ENCODE measurements around the gene IQGAP2. TPM values are rescaled to one million over a fixed set of nuclear protein-coding genes. Genes with fewer than 3 reads are reported as not detected.
"Not testable (repeated sequence)": the region's sequence is repeated elsewhere in the genome, so short reads cannot be mapped to it uniquely, and the experiment has no call there.

The IQGAP2 gene
- polyA plus RNA-seq = 29.2 TPM
- long read RNA-seq, donor 1 = 0 reads
- long read RNA-seq, donor 2, partial matches to known transcripts = 14 of 14 reads
- long read RNA-seq, donor 2, other reads (novel, unspliced or antisense) = 0 of 14 reads
- long read RNA-seq, donor 3, partial matches to known transcripts = 16 of 16 reads
- long read RNA-seq, donor 3, other reads (novel, unspliced or antisense) = 0 of 16 reads
- long read RNA-seq, donor 4 = 0 reads
- long read RNA-seq, donor 5, full-length matches to known transcripts = 1 of 15 reads
- long read RNA-seq, donor 5, partial matches to known transcripts = 14 of 15 reads
- long read RNA-seq, donor 5, other reads (novel, unspliced or antisense) = 0 of 15 reads
- long read RNA-seq, donor 6, full-length matches to known transcripts = 2 of 10 reads
- long read RNA-seq, donor 6, partial matches to known transcripts = 8 of 10 reads
- long read RNA-seq, donor 6, other reads (novel, unspliced or antisense) = 0 of 10 reads
- long read RNA-seq, donor 7 = 0 reads
- long read RNA-seq, donor 8, full-length matches to known transcripts = 1 of 17 reads
- long read RNA-seq, donor 8, partial matches to known transcripts = 16 of 17 reads
- long read RNA-seq, donor 8, other reads (novel, unspliced or antisense) = 0 of 17 reads
- long read RNA-seq, donor 9, full-length matches to known transcripts = 1 of 8 reads
- long read RNA-seq, donor 9, partial matches to known transcripts = 7 of 8 reads
- long read RNA-seq, donor 9, other reads (novel, unspliced or antisense) = 0 of 8 reads
- long read RNA-seq, donor 10, partial matches to known transcripts = 0 of 1 reads
- long read RNA-seq, donor 10, other reads (novel, unspliced or antisense) = 0 of 1 reads
- long read RNA-seq, donor 11 = 0 reads

GRCh38 chr5:76402886-76403765 is at the start of gene IQGAP2:
IQGAP2 (plus strand) TSS chr5:76403285; CDS start chr5:76403546, 261 bp downstream.
- peak within 1 kb of the TSS; percentile 70 for H3K4me3 ChIP-seq (ENCODE audit: low read length)
- peaks cover 8% of the 10 kb centered on the region for H3K4me1 ChIP-seq (ENCODE audit: control insufficient read depth, insufficient read depth, low read length)
- no peaks in the 10 kb centered on the region for H3K36me3 ChIP-seq (ENCODE audit: control insufficient read depth, insufficient read depth, low read length)
- H3K27me3 ChIP-seq (ENCODE audit: control insufficient read depth, insufficient read depth, low read length) = no peaks in the 10 kb centered on the region
- H3K9me3 ChIP-seq (ENCODE audit: control insufficient read depth, low read depth, low read length) = no peaks in the 10 kb centered on the region
- no CpG with 5 or more reads among the region's 92 CpGs for WGBS (ENCODE audit: insufficient coverage, low lambda C conversion rate)
- peak; percentile 68 to 90 for DNase-seq
- H3K27ac ChIP-seq (ENCODE audit: low read length) = peak within 1 kb of the TSS; percentile 75

- H3K4me3 ChIP-seq (ENCODE audit: low read length) = no peak overlapping the region
- no peaks in the 10 kb centered on the region for H3K27me3 ChIP-seq (ENCODE audit: control insufficient read depth, insufficient read depth, low read length)
- no peaks in the 10 kb centered on the region for H3K4me1 ChIP-seq (ENCODE audit: control insufficient read depth, insufficient read depth, low read length)
- no peaks in the 10 kb centered on the region for H3K36me3 ChIP-seq (ENCODE audit: control insufficient read depth, insufficient read depth, low read length)
- no peak for DNase-seq
- no peak overlapping the region for H3K27ac ChIP-seq (ENCODE audit: low read length)
- WGBS (ENCODE audit: insufficient coverage, low lambda C conversion rate) = no CpG with 5 or more reads among the region's 5 CpGs
- no peaks in the 10 kb centered on the region for H3K9me3 ChIP-seq (ENCODE audit: control insufficient read depth, low read depth, low read length)
These were observed 46.2 kb upstream of the IQGAP2 start for GRCh38 chr5:76356887-76357286.

DNA sequence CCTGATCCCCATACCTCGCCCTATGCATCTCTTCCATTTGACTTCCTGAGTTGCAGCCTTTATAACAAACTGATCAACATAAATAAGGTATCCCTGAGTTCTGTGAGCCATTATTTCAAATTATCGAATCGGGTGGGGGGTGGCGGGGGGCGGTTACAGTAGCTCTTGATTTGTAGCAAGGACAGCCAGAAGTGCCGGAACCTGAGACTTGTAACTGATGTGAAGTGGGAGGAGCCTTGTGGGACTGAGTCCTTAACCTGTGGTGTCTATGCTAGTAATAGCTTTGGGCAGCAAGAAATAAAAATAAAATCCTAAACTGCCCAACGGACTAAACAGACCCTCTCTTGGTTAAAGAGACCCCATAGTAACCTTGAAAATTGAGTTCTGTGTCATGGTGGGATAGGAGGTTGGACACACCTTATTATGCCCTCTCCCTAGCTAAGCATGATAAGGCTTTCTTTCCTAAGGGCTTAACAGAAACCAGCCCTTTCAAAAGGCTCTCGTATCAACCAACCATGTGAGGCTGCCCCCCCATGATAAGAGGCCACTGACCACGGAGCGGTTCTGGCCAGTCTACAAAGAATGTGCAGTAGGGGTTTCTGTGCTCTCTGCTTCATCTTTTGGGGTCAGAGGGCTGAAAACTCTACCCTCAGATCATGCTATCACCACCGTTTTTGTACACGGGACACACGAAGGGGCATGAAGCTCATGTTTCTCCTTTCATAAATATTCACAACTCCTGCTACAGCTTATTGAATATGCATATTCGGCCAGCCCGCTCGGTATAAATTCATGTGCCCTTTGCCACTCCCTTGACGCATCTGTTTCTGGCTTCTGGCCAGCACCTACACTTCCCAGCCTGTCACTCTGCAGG is 39.5 kb upstream of the IQGAP2 start:
- H3K27me3 ChIP-seq (ENCODE audit: control insufficient read depth, insufficient read depth, low read length) = no peaks in the 10 kb centered on the region
- H3K4me3 ChIP-seq (ENCODE audit: low read length) = no peak overlapping the region
- no peaks in the 10 kb centered on the region for H3K4me1 ChIP-seq (ENCODE audit: control insufficient read depth, insufficient read depth, low read length)
- no peaks in the 10 kb centered on the region for H3K36me3 ChIP-seq (ENCODE audit: control insufficient read depth, insufficient read depth, low read length)
- no peaks in the 10 kb centered on the region for H3K9me3 ChIP-seq (ENCODE audit: control insufficient read depth, low read depth, low read length)
- peak; percentile 29 to 43 for DNase-seq
- 27% methylated on average over 3 of the region's 17 CpGs for WGBS (ENCODE audit: insufficient coverage, low lambda C conversion rate)
- H3K27ac ChIP-seq (ENCODE audit: low read length) = no peak overlapping the region

DNA sequence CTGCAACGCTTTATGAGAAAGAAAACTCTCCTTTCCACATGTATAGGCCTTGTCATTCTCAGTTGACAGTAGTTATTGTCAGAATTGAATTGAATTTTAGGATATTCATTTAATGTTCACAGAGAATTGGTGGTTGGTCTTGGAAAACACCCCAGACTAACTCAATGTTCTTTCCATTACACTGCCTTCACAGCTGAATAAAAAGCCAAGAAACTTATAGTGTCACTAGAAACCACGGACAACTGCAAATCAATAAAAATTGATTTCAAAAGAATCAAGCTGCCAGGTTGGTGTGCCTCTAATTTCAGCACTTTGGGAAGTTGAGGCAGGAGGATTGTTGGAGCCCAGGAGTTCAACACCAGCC is 38.9 kb upstream of the IQGAP2 start:
- H3K4me3 ChIP-seq (ENCODE audit: low read length) = no peak overlapping the region
- DNase-seq = no peak
- H3K27me3 ChIP-seq (ENCODE audit: control insufficient read depth, insufficient read depth, low read length) = no peaks in the 10 kb centered on the region
- no peaks in the 10 kb centered on the region for H3K9me3 ChIP-seq (ENCODE audit: control insufficient read depth, low read depth, low read length)
- no peaks in the 10 kb centered on the region for H3K4me1 ChIP-seq (ENCODE audit: control insufficient read depth, insufficient read depth, low read length)
- no peaks in the 10 kb centered on the region for H3K36me3 ChIP-seq (ENCODE audit: control insufficient read depth, insufficient read depth, low read length)
- H3K27ac ChIP-seq (ENCODE audit: low read length) = no peak overlapping the region
- no CpG with 5 or more reads among the region's 2 CpGs for WGBS (ENCODE audit: insufficient coverage, low lambda C conversion rate)

- Histone ChIP-seq H3K9me3 (ENCODE audit: control insufficient read depth, low read depth, low read length) (no peaks in the 10 kb centered on the region), H3K36me3 (ENCODE audit: control insufficient read depth, insufficient read depth, low read length) (no peaks in the 10 kb centered on the region), H3K4me1 (ENCODE audit: control insufficient read depth, insufficient read depth, low read length) (no peaks in the 10 kb centered on the region), H3K27ac (ENCODE audit: low read length) (no peak overlapping the region), H3K27me3 (ENCODE audit: control insufficient read depth, insufficient read depth, low read length) (no peaks in the 10 kb centered on the region), H3K4me3 (ENCODE audit: low read length) (no peak overlapping the region)
- DNase-seq = no peak
These were observed 37.5 kb upstream of the IQGAP2 start for GRCh38 chr5:76365561-76365960.

- H3K36me3 ChIP-seq (ENCODE audit: control insufficient read depth, insufficient read depth, low read length) = no peaks in the 10 kb centered on the region
- H3K27me3 ChIP-seq (ENCODE audit: control insufficient read depth, insufficient read depth, low read length) = no peaks in the 10 kb centered on the region
- H3K4me1 ChIP-seq (ENCODE audit: control insufficient read depth, insufficient read depth, low read length) = no peaks in the 10 kb centered on the region
- H3K4me3 ChIP-seq (ENCODE audit: low read length) = no peak overlapping the region
- H3K27ac ChIP-seq (ENCODE audit: low read length) = no peak overlapping the region
- DNase-seq = no peak
- H3K9me3 ChIP-seq (ENCODE audit: control insufficient read depth, low read depth, low read length) = no peaks in the 10 kb centered on the region
- 64% methylated on average over 1 of the region's 2 CpGs for WGBS (ENCODE audit: insufficient coverage, low lambda C conversion rate)
These were observed 36.5 kb upstream of the IQGAP2 start for GRCh38 chr5:76366596-76366995.

GRCh38 chr5:76367623-76368371 is 35.3 kb upstream of the IQGAP2 start:
- peaks cover 7% of the 10 kb centered on the region for H3K4me1 ChIP-seq (ENCODE audit: control insufficient read depth, insufficient read depth, low read length)
- H3K27me3 ChIP-seq (ENCODE audit: control insufficient read depth, insufficient read depth, low read length) = no peaks in the 10 kb centered on the region
- no peak for DNase-seq
- no peak overlapping the region for H3K27ac ChIP-seq (ENCODE audit: low read length)
- H3K4me3 ChIP-seq (ENCODE audit: low read length) = no peak overlapping the region
- WGBS (ENCODE audit: insufficient coverage, low lambda C conversion rate) = no CpG with 5 or more reads among the region's 6 CpGs
- no peaks in the 10 kb centered on the region for H3K9me3 ChIP-seq (ENCODE audit: control insufficient read depth, low read depth, low read length)
- no peaks in the 10 kb centered on the region for H3K36me3 ChIP-seq (ENCODE audit: control insufficient read depth, insufficient read depth, low read length)

- DNase-seq = no peak
- WGBS (ENCODE audit: insufficient coverage, low lambda C conversion rate) = no CpG with 5 or more reads among the region's 1 CpG
- no peak overlapping the region for H3K27ac ChIP-seq (ENCODE audit: low read length)
These were observed 34.1 kb upstream of the IQGAP2 start for GRCh38 chr5:76368941-76369340.

GRCh38 chr5:76369668-76370067 is 33.4 kb upstream of the IQGAP2 start:
- H3K4me1 ChIP-seq (ENCODE audit: control insufficient read depth, insufficient read depth, low read length); DNase-seq; H3K36me3 ChIP-seq (ENCODE audit: control insufficient read depth, insufficient read depth, low read length); H3K4me3 ChIP-seq (ENCODE audit: low read length); H3K9me3 ChIP-seq (ENCODE audit: control insufficient read depth, low read depth, low read length); H3K27me3 ChIP-seq (ENCODE audit: control insufficient read depth, insufficient read depth, low read length); H3K27ac ChIP-seq (ENCODE audit: low read length): not testable (repeated sequence)
- 100% methylated on average over 1 of the region's 8 CpGs for WGBS (ENCODE audit: insufficient coverage, low lambda C conversion rate)

More at GRCh38 chr5:76368941-76369340, 34.1 kb upstream of the IQGAP2 start:
- no peaks in the 10 kb centered on the region for H3K27me3 ChIP-seq (ENCODE audit: control insufficient read depth, insufficient read depth, low read length)
- H3K4me1 ChIP-seq (ENCODE audit: control insufficient read depth, insufficient read depth, low read length) = peaks cover 7% of the 10 kb centered on the region
- no peaks in the 10 kb centered on the region for H3K9me3 ChIP-seq (ENCODE audit: control insufficient read depth, low read depth, low read length)
- no peaks in the 10 kb centered on the region for H3K36me3 ChIP-seq (ENCODE audit: control insufficient read depth, insufficient read depth, low read length)
- no peak overlapping the region for H3K4me3 ChIP-seq (ENCODE audit: low read length)

Measured in large intestine (tissue), 12 donors.